ENCODE results near the gene RPL15. TPM values are rescaled to one million over a fixed set of nuclear protein-coding genes. Genes with fewer than 3 reads are reported as not detected.

The RPL15 gene
- total and polyA plus RNA-seq, 8 donors: 676 to 1,897 (median 1,385) TPM

DNA sequence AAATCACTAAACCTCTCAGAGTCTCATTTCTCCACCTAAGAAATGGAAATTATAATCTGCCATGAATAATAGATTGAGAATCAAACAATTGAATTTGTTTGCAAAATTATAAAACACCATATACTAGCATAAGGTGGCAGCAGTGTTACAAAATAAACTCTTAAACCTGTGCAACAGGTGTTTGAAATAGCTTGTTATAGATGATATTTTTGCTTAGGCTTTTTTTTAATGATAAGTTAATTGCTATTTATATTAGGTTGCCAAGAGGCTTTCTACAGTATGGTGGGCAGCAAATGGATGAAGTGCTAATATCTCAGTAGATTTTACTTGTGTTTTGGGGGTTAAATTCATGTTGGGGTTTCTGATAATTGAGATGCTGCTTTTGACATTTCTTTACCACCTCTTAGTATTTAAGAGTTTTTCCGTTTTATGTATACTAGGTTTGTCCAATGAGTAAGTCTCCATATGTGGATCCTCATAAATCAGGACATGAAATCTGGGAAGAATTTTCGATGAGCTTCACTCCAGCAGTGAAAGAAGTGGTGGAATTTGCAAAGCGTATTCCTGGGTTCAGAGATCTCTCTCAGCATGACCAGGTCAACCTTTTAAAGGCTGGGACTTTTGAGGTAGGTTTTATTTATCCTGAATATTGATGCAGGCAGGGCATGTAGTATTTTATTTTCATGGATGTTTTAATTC, 47.8 kb downstream of the RPL15 start:
- Histone ChIP-seq H3K4me1 (no peaks in the 10 kb centered on the region), H3K27ac (no peak overlapping the region), H3K27me3 (no peaks in the 10 kb centered on the region), H3K4me3 (no peak overlapping the region), H3K9me3 (no peaks in the 10 kb centered on the region), H3K36me3 (peaks cover 0 to 65% (median 7%) of the 10 kb centered on the region in 3 donors)
- DNase-seq (no peak), FAIRE-seq (no peak), ATAC-seq (no peak)
- 87 to 95% methylated on average over 3 of the region's 3 CpGs for WGBS, 2 donors
- TF ChIP-seq, protein P1, sequence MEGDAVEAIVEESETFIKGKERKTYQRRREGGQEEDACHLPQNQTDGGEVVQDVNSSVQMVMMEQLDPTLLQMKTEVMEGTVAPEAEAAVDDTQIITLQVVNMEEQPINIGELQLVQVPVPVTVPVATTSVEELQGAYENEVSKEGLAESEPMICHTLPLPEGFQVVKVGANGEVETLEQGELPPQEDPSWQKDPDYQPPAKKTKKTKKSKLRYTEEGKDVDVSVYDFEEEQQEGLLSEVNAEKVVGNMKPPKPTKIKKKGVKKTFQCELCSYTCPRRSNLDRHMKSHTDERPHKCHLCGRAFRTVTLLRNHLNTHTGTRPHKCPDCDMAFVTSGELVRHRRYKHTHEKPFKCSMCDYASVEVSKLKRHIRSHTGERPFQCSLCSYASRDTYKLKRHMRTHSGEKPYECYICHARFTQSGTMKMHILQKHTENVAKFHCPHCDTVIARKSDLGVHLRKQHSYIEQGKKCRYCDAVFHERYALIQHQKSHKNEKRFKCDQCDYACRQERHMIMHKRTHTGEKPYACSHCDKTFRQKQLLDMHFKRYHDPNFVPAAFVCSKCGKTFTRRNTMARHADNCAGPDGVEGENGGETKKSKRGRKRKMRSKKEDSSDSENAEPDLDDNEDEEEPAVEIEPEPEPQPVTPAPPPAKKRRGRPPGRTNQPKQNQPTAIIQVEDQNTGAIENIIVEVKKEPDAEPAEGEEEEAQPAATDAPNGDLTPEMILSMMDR (IDR thresholded peaks at IDR 0.05): no peak
- intact Hi-C loops (cut with DNase I): no loop called here

DNA sequence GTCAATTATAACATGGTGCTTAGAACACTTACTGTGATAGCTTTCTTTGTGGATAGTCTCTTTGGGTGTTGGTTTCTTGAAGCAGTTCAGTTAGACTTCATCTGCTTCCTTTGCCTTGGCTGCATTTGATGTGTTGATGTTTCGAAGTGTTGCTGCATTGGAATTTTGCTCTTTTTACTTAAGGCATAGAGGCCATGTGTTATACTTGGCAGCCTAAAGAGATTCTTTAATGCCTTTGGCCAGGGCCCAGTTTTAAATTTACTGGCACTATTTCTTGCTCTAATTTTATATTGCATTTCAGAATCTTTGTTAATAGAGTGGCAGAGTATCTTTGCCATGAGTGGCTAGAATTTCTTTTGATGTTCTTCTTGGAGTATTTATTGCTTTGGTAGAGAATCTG, 49.4 kb downstream of the RPL15 start:
- ATAC-seq (no peak), DNase-seq (no peak), FAIRE-seq (no peak)
- intact Hi-C loops (cut with DNase I): no loop called here
- Histone ChIP-seq H3K4me1 (no peaks in the 10 kb centered on the region), H3K4me3 (no peak overlapping the region), H3K9me3 (no peaks in the 10 kb centered on the region), H3K27ac (no peak overlapping the region), H3K27me3 (no peaks in the 10 kb centered on the region), H3K36me3 (peaks cover 0 to 62% (median 7%) of the 10 kb centered on the region in 3 donors)
- 94 to 97% methylated on average over 1 of the region's 1 CpG for WGBS, 2 donors
- TF ChIP-seq, protein P1 (IDR thresholded peaks at IDR 0.05): no peak

DNA sequence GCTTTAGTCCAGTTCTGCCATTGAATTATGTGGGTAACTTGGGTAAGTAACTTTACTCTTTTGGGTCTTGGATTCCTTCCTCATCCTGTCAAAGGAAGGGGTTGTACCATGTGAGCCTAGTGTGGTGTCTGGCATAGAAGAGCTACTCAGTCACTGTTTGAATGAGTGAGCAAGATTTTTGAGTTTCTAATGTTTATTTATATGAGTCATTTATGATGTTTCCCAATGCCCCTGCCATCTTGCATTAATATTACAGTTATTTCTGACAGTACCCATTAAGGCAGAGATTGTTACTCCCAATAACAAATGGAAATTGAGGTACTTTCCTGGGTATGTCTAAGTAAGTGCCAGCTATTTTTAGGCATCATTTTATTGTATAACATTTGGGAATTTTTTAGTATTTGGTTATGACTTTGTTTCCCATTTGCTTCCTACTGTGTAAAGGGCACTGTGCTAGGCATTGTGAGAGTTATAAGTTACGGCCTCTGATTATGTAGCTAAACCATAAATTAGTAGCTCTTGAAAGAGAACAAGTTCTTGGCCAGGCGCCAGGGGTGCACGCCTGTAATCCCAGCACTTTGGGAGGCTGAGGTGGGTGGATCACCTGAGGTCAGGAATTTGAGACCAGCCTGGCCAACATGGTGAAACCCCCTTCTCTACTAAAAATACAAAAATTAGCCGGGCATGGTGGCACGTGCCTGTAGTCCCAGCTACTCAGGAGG, 51.7 kb downstream of the RPL15 start:
- FAIRE-seq (no peak), DNase-seq (no peak), ATAC-seq (no peak)
- no peaks in the 10 kb centered on the region for H3K27me3 ChIP-seq
- 89 to 91% methylated on average over 5 of the region's 5 CpGs for WGBS, 2 donors
- no peaks in the 10 kb centered on the region for H3K4me1 ChIP-seq
- H3K27ac ChIP-seq: no peak overlapping the region
- H3K4me3 ChIP-seq: no peak overlapping the region
- TF ChIP-seq, protein P1 (IDR thresholded peaks at IDR 0.05): no peak
- intact Hi-C loops (cut with DNase I): no loop called here
- peaks cover 0 to 56% (median 7%) of the 10 kb centered on the region in 3 donors for H3K36me3 ChIP-seq
- no peaks in the 10 kb centered on the region for H3K9me3 ChIP-seq

DNA sequence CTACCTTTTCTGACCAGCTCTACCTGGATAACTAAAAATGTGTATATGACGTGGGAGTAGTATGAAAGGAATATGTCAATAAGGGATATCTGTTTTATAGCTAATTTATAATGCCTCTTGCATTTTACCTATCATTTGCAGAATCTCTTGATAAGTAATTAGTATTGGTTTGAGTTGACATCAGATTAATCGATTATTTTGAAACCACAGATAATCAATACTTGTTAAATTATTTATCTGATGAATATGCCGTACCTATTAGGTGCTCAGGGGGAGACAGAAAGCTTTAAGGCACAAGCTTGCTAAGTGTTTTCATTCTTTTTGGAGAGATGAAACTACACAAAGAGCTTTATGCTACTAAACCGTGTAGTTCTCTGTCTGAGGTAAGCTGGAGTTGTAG, 52.5 kb downstream of the RPL15 start:
- TF ChIP-seq, protein P1 (IDR thresholded peaks at IDR 0.05): no peak

More for the DNA sequence above, 52.5 kb downstream of the RPL15 start:
- Histone ChIP-seq H3K27ac (no peak overlapping the region), H3K4me3 (no peak overlapping the region), H3K4me1 (no peaks in the 10 kb centered on the region), H3K36me3 (peaks cover 0 to 54% (median 7%) of the 10 kb centered on the region in 3 donors), H3K9me3 (no peaks in the 10 kb centered on the region), H3K27me3 (no peaks in the 10 kb centered on the region)
- FAIRE-seq (no peak), DNase-seq (no peak), ATAC-seq (no peak)
- WGBS, 2 donors: 89 to 90% methylated on average over 4 of the region's 4 CpGs
- intact Hi-C loops (cut with DNase I): no loop called here

Other genes starting within 250 kb of the RPL15 start
- 10 to 100 TPM; 24.0 to 44.7 (median 28.7) TPM for gene UBE2E1, start 111.2 kb upstream of the RPL15 start, total RNA-seq
- gene UBE2E1, start 111.2 kb upstream of the RPL15 start, polyA plus RNA-seq: 10 to 100 TPM; 20.9 to 32.0 TPM
- gene NKIRAS1, start 142 bp upstream of the RPL15 start, total RNA-seq: 1 to 10 TPM; 3.0 to 4.9 (median 3.8) TPM
- 1 to 10 TPM; 2.7 to 5.9 TPM for gene NKIRAS1, start 142 bp upstream of the RPL15 start, polyA plus RNA-seq
- gene NR1D2, start 28.2 kb downstream of the RPL15 start, total RNA-seq: 10 to 100 TPM; 12.9 to 26.2 (median 16.2) TPM
- gene NR1D2, start 28.2 kb downstream of the RPL15 start, polyA plus RNA-seq: 10 to 100 TPM in 1 of 2 donors, 1 to 10 TPM in 1; 4.9 to 12.0 TPM